Skeletal muscle tissue (tissue), 4 donors: ENCODE measurements around the gene SIK3. TPM values are rescaled to one million over a fixed set of nuclear protein-coding genes. Genes with fewer than 3 reads are reported as not detected.
A peak's percentile ranks its signal among the peaks of the same experiment; 100 is the strongest.

Experiments
- H3K27ac ChIP-seq: one replicate; pipeline ENCODE4 v1.7.0; 2013; ENCODE audit warnings: mild to moderate bottlenecking, low read depth, low read length, inconsistent platforms
- H3K27me3 ChIP-seq, 3 donors: one replicate each; pipeline ENCODE4 v1.7.0; 2013; ENCODE audit warnings: low read length in 3 of 3; ENCODE audit not compliant: control insufficient read depth in 3 of 3, insufficient read depth in 3 of 3
- H3K36me3 ChIP-seq, 3 donors: one replicate each; pipeline ENCODE4 v1.7.0; 2013; ENCODE audit warnings: low read length in 3 of 3; ENCODE audit not compliant: control insufficient read depth in 3 of 3, insufficient read depth in 3 of 3
- H3K4me1 ChIP-seq, 3 donors: one replicate each; pipeline ENCODE4 v1.7.0; 2013; ENCODE audit warnings: low read length in 3 of 3, mild to moderate bottlenecking in 3 of 3; ENCODE audit not compliant: control insufficient read depth in 3 of 3, insufficient read depth in 3 of 3
- H3K4me3 ChIP-seq, 3 donors: one replicate each; pipeline ENCODE4 v1.7.0; 2013; ENCODE audit warnings: low read length in 3 of 3
- H3K9ac ChIP-seq, 3 donors: one replicate each; pipeline ENCODE4 v1.7.0; 2013; ENCODE audit warnings: low read length in 3 of 3, mild to moderate bottlenecking in 3 of 3, moderate library complexity in 2 of 3, low read depth in 1 of 3
- H3K9me3 ChIP-seq, 3 donors: one replicate each; pipeline ENCODE4 v1.7.0; 2013; ENCODE audit warnings: low read length in 3 of 3; ENCODE audit not compliant: control insufficient read depth in 3 of 3
- total RNA-seq: library from RNA; depleted of rRNA; stranded (reverse); fragments of >200 nt; gene quantifications from one replicate; pipeline ENCODE4 v1.2.3, GENCODE V29; 2014
- donor health status: Osteomylitis.

SIK3 gene
- total RNA-seq, 1 donor from 2014 or later, result 21.4 TPM

GRCh38 chr11:116946414-116946813 lies 151.8 kb downstream of the SIK3 start:
- no peak overlapping the region for H3K9ac ChIP-seq
- H3K9me3 ChIP-seq, result no peaks in the 10 kb centered on the region
- H3K4me1 ChIP-seq, result no peaks in the 10 kb centered on the region
- no peaks in the 10 kb centered on the region for H3K27me3 ChIP-seq
- no peak overlapping the region for H3K4me3 ChIP-seq
- H3K27ac ChIP-seq, result no peak overlapping the region
- peaks cover 0 to 11% (median 0%) of the 10 kb centered on the region in 3 donors for H3K36me3 ChIP-seq

GRCh38 chr11:116939499-116939898 lies 158.7 kb downstream of the SIK3 start:
- Histone ChIP-seq H3K4me1 (no peaks in the 10 kb centered on the region), H3K4me3 (no peak overlapping the region), H3K27me3 (no peaks in the 10 kb centered on the region), H3K9me3 (no peaks in the 10 kb centered on the region), H3K36me3 (peaks cover 0 to 2% (median 0%) of the 10 kb centered on the region in 3 donors), H3K27ac (no peak overlapping the region), H3K9ac (no peak overlapping the region)

- Histone ChIP-seq H3K4me1 (no peaks in the 10 kb centered on the region), H3K9me3 (no peaks in the 10 kb centered on the region), H3K27ac (no peak overlapping the region), H3K4me3 (no peak overlapping the region), H3K27me3 (no peaks in the 10 kb centered on the region), H3K36me3 (no peaks in the 10 kb centered on the region), H3K9ac (no peak overlapping the region)
Measured at GRCh38 chr11:116938471-116939070, 159.7 kb downstream of the SIK3 start.

- no peaks in the 10 kb centered on the region for H3K9me3 ChIP-seq
- no peak overlapping the region for H3K4me3 ChIP-seq
- no peak overlapping the region for H3K27ac ChIP-seq
- H3K36me3 ChIP-seq, result no peaks in the 10 kb centered on the region
- H3K27me3 ChIP-seq, result no peaks in the 10 kb centered on the region
- no peak overlapping the region for H3K9ac ChIP-seq
- H3K4me1 ChIP-seq, result peaks cover under 1 to 2% (median under 1%) of the 10 kb centered on the region in 3 donors
Measured at GRCh38 chr11:116936754-116937446, 161.3 kb downstream of the SIK3 start.

GRCh38 chr11:116935514-116935913 lies 162.7 kb downstream of the SIK3 start:
- Histone ChIP-seq H3K36me3 (no peaks in the 10 kb centered on the region), H3K4me3 (no peak overlapping the region), H3K27ac (no peak overlapping the region), H3K9me3 (no peaks in the 10 kb centered on the region), H3K4me1 (peaks cover 9 to 12% (median 9%) of the 10 kb centered on the region in 3 donors), H3K9ac (no peak overlapping the region), H3K27me3 (no peaks in the 10 kb centered on the region)

- no peak overlapping the region for H3K9ac ChIP-seq
- peaks cover 10 to 16% (median 10%) of the 10 kb centered on the region in 3 donors for H3K4me1 ChIP-seq
- no peaks in the 10 kb centered on the region for H3K27me3 ChIP-seq
- no peak overlapping the region for H3K27ac ChIP-seq
- no peak overlapping the region for H3K4me3 ChIP-seq
- H3K9me3 ChIP-seq, result no peaks in the 10 kb centered on the region
- no peaks in the 10 kb centered on the region for H3K36me3 ChIP-seq
Measured at GRCh38 chr11:116935089-116935488, 163.1 kb downstream of the SIK3 start.

GRCh38 chr11:116933961-116934360 lies 164.3 kb downstream of the SIK3 start:
- H3K4me1 ChIP-seq, result peaks cover 12 to 23% (median 21%) of the 10 kb centered on the region in 3 donors
- H3K36me3 ChIP-seq, result no peaks in the 10 kb centered on the region
- no peaks in the 10 kb centered on the region for H3K27me3 ChIP-seq
- H3K27ac ChIP-seq, result no peak overlapping the region
- H3K9ac ChIP-seq, result no peak overlapping the region
- H3K9me3 ChIP-seq, result no peaks in the 10 kb centered on the region
- H3K4me3 ChIP-seq, result no peak overlapping the region

- peaks cover 14 to 28% (median 26%) of the 10 kb centered on the region in 3 donors for H3K4me1 ChIP-seq
- no peak overlapping the region for H3K9ac ChIP-seq
- no peaks in the 10 kb centered on the region for H3K36me3 ChIP-seq
- H3K27me3 ChIP-seq, result no peaks in the 10 kb centered on the region
- H3K27ac ChIP-seq, result no peak overlapping the region
- no peak overlapping the region for H3K4me3 ChIP-seq
- H3K9me3 ChIP-seq, result no peaks in the 10 kb centered on the region
Measured at GRCh38 chr11:116932181-116932580, 166.0 kb downstream of the SIK3 start.

- Histone ChIP-seq H3K9ac (no peak overlapping the region), H3K9me3 (no peaks in the 10 kb centered on the region), H3K27me3 (no peaks in the 10 kb centered on the region), H3K36me3 (peaks cover 0 to 3% (median 0%) of the 10 kb centered on the region in 3 donors), H3K4me1 (peaks cover 14 to 28% (median 26%) of the 10 kb centered on the region in 3 donors), H3K4me3 (peak overlapping the region in 1 of 3 donors; percentile 15), H3K27ac (peak overlapping the region; percentile 52)
Measured at GRCh38 chr11:116931206-116931953, 166.8 kb downstream of the SIK3 start.

GRCh38 chr11:116930586-116930985 lies 167.6 kb downstream of the SIK3 start:
- H3K36me3 ChIP-seq, result peaks cover 0 to 7% (median 0%) of the 10 kb centered on the region in 3 donors
- H3K27me3 ChIP-seq, result no peaks in the 10 kb centered on the region
- peak overlapping the region; percentile 1 for H3K27ac ChIP-seq
- H3K4me3 ChIP-seq, result peak overlapping the region in 1 of 3 donors; percentile 4
- H3K9me3 ChIP-seq, result no peaks in the 10 kb centered on the region
- peaks cover 14 to 28% (median 26%) of the 10 kb centered on the region in 3 donors for H3K4me1 ChIP-seq
- H3K9ac ChIP-seq, result no peak overlapping the region
